Fibroblast of villous mesenchyme (primary cell): ENCODE data around the gene MET. TPM values are rescaled to one million over a fixed set of nuclear protein-coding genes. Genes with fewer than 3 reads are reported as not detected.

Source experiments
- DNase-seq: peaks from one replicate; pipeline ENCODE4 v3.0.0-alpha.2; 2010; ENCODE audit warnings: low read depth
- H3K4me3 ChIP-seq: 2 replicates; pipeline ENCODE4 v1.5.1; 2011; ENCODE audit warnings: low read depth, mild to moderate bottlenecking, low read length
- CTCF ChIP-seq: IDR thresholded peaks from 2 replicates; pipeline ENCODE4 v1.5.1; 2012; ENCODE audit warnings: low read depth, mild to moderate bottlenecking, low read length; ENCODE audit not compliant: insufficient read depth
- total RNA-seq: library from RNA; depleted of rRNA; stranded (reverse); fragments of >200 nt; gene quantifications from 2 replicates; pipeline ENCODE4 v1.2.3, GENCODE V29; 2012

The MET gene
- total RNA-seq, 1 donor: 48.8 TPM

GRCh38 chr7:116802746-116803152, 130.8 kb downstream of the MET start:
- H3K4me3 ChIP-seq: no peak overlapping the region
- peak; percentile 69 for DNase-seq
- peak; percentile 49 for TF ChIP-seq CTCF

GRCh38 chr7:116804471-116804870, 132.5 kb downstream of the MET start:
- no peak for DNase-seq
- H3K4me3 ChIP-seq: no peak overlapping the region
- no peak for TF ChIP-seq CTCF

GRCh38 chr7:116805100-116805544, 133.1 kb downstream of the MET start:
- TF ChIP-seq CTCF: no peak
- DNase-seq: peak; percentile 82
- no peak overlapping the region for H3K4me3 ChIP-seq

GRCh38 chr7:116806046-116806944, 134.3 kb downstream of the MET start:
- no peak for DNase-seq
- H3K4me3 ChIP-seq: no peak overlapping the region
- no peak for TF ChIP-seq CTCF

- TF ChIP-seq CTCF: no peak
- DNase-seq: no peak
- no peak overlapping the region for H3K4me3 ChIP-seq
These were observed 135.1 kb downstream of the MET start for GRCh38 chr7:116807011-116807560.

- H3K4me3 ChIP-seq: no peak overlapping the region
- peak; percentile 77 for DNase-seq
- peak; percentile 62 for TF ChIP-seq CTCF
These were observed 137.8 kb downstream of the MET start for GRCh38 chr7:116809636-116810266.
